GM12878 (cell line): Measurements from ENCODE around the gene SCGN.

Source experiments
- CTCF ChIP-seq, 3 experiments: IDR thresholded peaks in 2 of 3; conservative IDR thresholded peaks in 1 of 3; 2 replicates each; pipeline ENCODE4 v1.5.1; 2011; ENCODE audit warnings: low read depth in 3 of 3, low read length in 3 of 3, mild to moderate bottlenecking in 3 of 3, control low read depth in 2 of 3, moderate library complexity in 2 of 3, inconsistent platforms in 1 of 3, mixed read lengths in 1 of 3; ENCODE audit not compliant: control insufficient read depth in 2 of 3, insufficient read depth in 1 of 3; ENCODE audit errors: extremely low read depth in 1 of 3
- JUND ChIP-seq: IDR thresholded peaks from 2 replicates; pipeline ENCODE4 v1.6.1; 2012; ENCODE audit warnings: low read depth, mild to moderate bottlenecking, low read length, improper control_type of control experiment, moderate library complexity
- ZNF24 ChIP-seq: fragments of 450-650 bp; IDR thresholded peaks from 2 replicates; pipeline ENCODE4 v1.6.1; 2017; ENCODE audit warnings: antibody characterized with exemption, mild to moderate bottlenecking

- TF ChIP-seq ZNF24: no peak
- no peak for TF ChIP-seq CTCF (IDR thresholded peaks at IDR 0.05 in 2 of 3, conservative IDR thresholded peaks at IDR 0.05 in 1 of 3; ENCODE audit: control insufficient read depth in 2 of 3, extremely low read depth in 1 of 3, insufficient read depth in 1 of 3, low read depth in 3 of 3, low read length in 3 of 3)
- no peak for TF ChIP-seq JUND
Measured at GRCh38 chr6:25726122-25726911, 74.3 kb downstream of the SCGN start.
